Neuronal stem cell (in vitro differentiated cells): ENCODE data around the gene ELMO1.

ENCODE experiments used
- DNase-seq: peaks from one replicate; pipeline ENCODE4 v3.0.0-alpha.2; 2013; ENCODE audit warnings: low spot score
- H2AFZ ChIP-seq: one replicate; pipeline ENCODE4 v1.6.1; 2013; ENCODE audit warnings: mild to moderate bottlenecking, low read length, inconsistent platforms
- H2AK5ac ChIP-seq: 2 replicates; pipeline ENCODE4 v1.6.1; 2013; ENCODE audit warnings: low read depth, mild to moderate bottlenecking, inconsistent platforms, low read length, moderate library complexity, mixed read lengths
- H2BK120ac ChIP-seq: 2 replicates; pipeline ENCODE4 v1.6.1; 2013; ENCODE audit warnings: low read depth, mild to moderate bottlenecking, inconsistent platforms, low read length, moderate library complexity, mixed read lengths
- H2BK12ac ChIP-seq: one replicate; pipeline ENCODE4 v1.6.1; 2013; ENCODE audit warnings: low read length, inconsistent platforms
- H2BK15ac ChIP-seq: 2 replicates; pipeline ENCODE4 v1.6.1; 2013; ENCODE audit warnings: mild to moderate bottlenecking, low read length, inconsistent platforms, mixed read lengths
- H2BK5ac ChIP-seq: one replicate; pipeline ENCODE4 v1.6.1; 2013; ENCODE audit warnings: inconsistent platforms, mild to moderate bottlenecking, low read length, moderate library complexity
- H3K14ac ChIP-seq: one replicate; pipeline ENCODE4 v1.6.1; 2013; ENCODE audit warnings: low read length, inconsistent platforms
- H3K18ac ChIP-seq: 2 replicates; pipeline ENCODE4 v1.6.1; 2013; ENCODE audit warnings: low read length, inconsistent platforms
- H3K23ac ChIP-seq: 2 replicates; pipeline ENCODE4 v1.6.1; 2013; ENCODE audit warnings: low read depth, mild to moderate bottlenecking, mixed read lengths, low read length, inconsistent platforms; ENCODE audit not compliant: poor library complexity
- H3K27ac ChIP-seq: replicated peaks from 3 replicates; pipeline ENCODE4 v1.5.1; 2013; ENCODE audit warnings: low read length, inconsistent platforms
- H3K27me3 ChIP-seq, 3 experiments: 2 replicates each; pipeline ENCODE4 v1.6.1; 2013; ENCODE audit warnings: low read length in 3 of 3, mild to moderate bottlenecking in 2 of 3, inconsistent platforms in 1 of 3, low read depth in 1 of 3, mixed read lengths in 1 of 3, moderate library complexity in 1 of 3; ENCODE audit not compliant: control insufficient read depth in 3 of 3, insufficient read depth in 3 of 3
- H3K36me3 ChIP-seq, 2 donors: replicated peaks in 1 of 2; 2 replicates each; pipeline ENCODE4 v1.6.1; 2013; ENCODE audit warnings: low read length in 2 of 2; ENCODE audit not compliant: control insufficient read depth in 2 of 2, insufficient read depth in 2 of 2
- H3K4ac ChIP-seq: 2 replicates; pipeline ENCODE4 v1.6.1; 2013; ENCODE audit warnings: inconsistent platforms, mild to moderate bottlenecking, low read length, moderate library complexity
- H3K4me1 ChIP-seq, 2 donors: 1 replicate in 1 of 2; 2 replicates in 1 of 2; pipeline ENCODE4 v1.6.1; 2013; ENCODE audit warnings: low read length in 2 of 2, low read depth in 1 of 2; ENCODE audit not compliant: control insufficient read depth in 2 of 2, insufficient read depth in 1 of 2
- H3K4me2 ChIP-seq: one replicate; pipeline ENCODE4 v1.6.1; 2013; ENCODE audit warnings: mild to moderate bottlenecking, low read length, inconsistent platforms; ENCODE audit not compliant: insufficient read depth, poor library complexity, severe bottlenecking
- H3K4me3 ChIP-seq, 2 donors: 2 replicates each; pipeline ENCODE4 v1.5.1; 2013; ENCODE audit warnings: low read length in 2 of 2, mild to moderate bottlenecking in 2 of 2, inconsistent platforms in 1 of 2, moderate library complexity in 1 of 2
- H3K79me1 ChIP-seq: one replicate; pipeline ENCODE4 v1.6.1; 2013; ENCODE audit warnings: low read depth, mild to moderate bottlenecking, inconsistent platforms, low read length, moderate library complexity
- H3K9ac ChIP-seq: one replicate; pipeline ENCODE4 v1.6.1; 2013; ENCODE audit warnings: mild to moderate bottlenecking, low read depth, low read length, inconsistent platforms; ENCODE audit not compliant: poor library complexity
- H3K9me3 ChIP-seq, 2 donors: replicated peaks in 1 of 2; 2 replicates each; pipeline versions ENCODE3 to v1.6.1; 2013; ENCODE audit warnings: low read length in 2 of 2, mild to moderate bottlenecking in 2 of 2, inconsistent platforms in 1 of 2, low read depth in 1 of 2, mixed read lengths in 1 of 2, moderate library complexity in 1 of 2; ENCODE audit not compliant: control insufficient read depth in 2 of 2, insufficient read depth in 1 of 2
- H4K8ac ChIP-seq: one replicate; pipeline ENCODE4 v1.6.1; 2013; ENCODE audit warnings: low read depth, mild to moderate bottlenecking, inconsistent platforms, low read length, moderate library complexity
- H4K91ac ChIP-seq: one replicate; pipeline ENCODE4 v1.6.1; 2013; ENCODE audit warnings: low read length, low read depth, mild to moderate bottlenecking, inconsistent platforms; ENCODE audit not compliant: poor library complexity
- WGBS, 2 donors: extraction: QIAGEN DNeasy Blood & Tissue Kit; methylation state at CpG; one replicate each; pipeline ENCODE4 v1.1.7; 2013; ENCODE audit warnings: missing lambda C conversion rate in 2 of 2, mixed read lengths in 1 of 2; ENCODE audit not compliant: insufficient read length in 2 of 2, insufficient replicate concordance in 1 of 2; ENCODE audit errors: extremely low coverage in 2 of 2; 5-methylcytosine and 5-hydroxymethylcytosine counted together

Gene ELMO1

DNA sequence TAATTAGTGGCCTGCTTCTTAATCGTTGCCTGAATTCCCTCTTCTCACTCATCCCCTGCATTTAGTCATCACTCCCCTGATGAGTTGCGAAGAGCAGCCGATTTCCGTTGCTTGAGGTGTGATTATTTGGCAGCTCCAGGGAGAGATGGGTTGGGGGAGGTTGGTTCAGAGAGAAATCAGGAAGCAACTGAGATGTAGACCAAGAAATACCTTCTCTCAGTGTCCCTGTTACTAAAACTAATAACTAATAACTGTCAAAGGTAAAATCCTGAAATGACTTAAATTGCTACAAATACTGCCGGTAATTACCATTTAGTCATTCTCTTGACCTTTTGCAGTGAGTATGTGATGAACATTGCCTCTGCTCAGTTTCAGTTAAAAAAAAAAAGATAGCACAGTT lies 76.9 kb downstream of the ELMO1 start:
- H2AFZ ChIP-seq = no peak overlapping the region
- no peak overlapping the region for H2AK5ac ChIP-seq
- no peak overlapping the region for H2BK12ac ChIP-seq
- no peak overlapping the region for H3K14ac ChIP-seq
- no peak for DNase-seq
- H3K18ac ChIP-seq = no peak overlapping the region
- H2BK120ac ChIP-seq = no peak overlapping the region
- no peaks in the 10 kb centered on the region for H3K27me3 ChIP-seq
- peaks cover 0 to 4% of the 10 kb centered on the region in 2 donors for H3K36me3 ChIP-seq
- H3K4me3 ChIP-seq = no peak overlapping the region
- H2BK15ac ChIP-seq = no peak overlapping the region
- H3K9ac ChIP-seq = no peak overlapping the region
- no peak overlapping the region for H3K23ac ChIP-seq
- no peak overlapping the region for H4K8ac ChIP-seq
- WGBS, 2 donors = no CpG with 5 or more reads among the region's 5 CpGs
- no peaks in the 10 kb centered on the region for H3K79me1 ChIP-seq
- H4K91ac ChIP-seq = no peak overlapping the region
- no peaks in the 10 kb centered on the region for H3K4me1 ChIP-seq
- no peak overlapping the region for H3K4me2 ChIP-seq
- peak overlapping the region; percentile 2 for H3K27ac ChIP-seq
- H3K4ac ChIP-seq = no peak overlapping the region
- peaks cover 3 to 8% of the 10 kb centered on the region in 2 donors for H3K9me3 ChIP-seq
- H2BK5ac ChIP-seq = no peak overlapping the region

DNA sequence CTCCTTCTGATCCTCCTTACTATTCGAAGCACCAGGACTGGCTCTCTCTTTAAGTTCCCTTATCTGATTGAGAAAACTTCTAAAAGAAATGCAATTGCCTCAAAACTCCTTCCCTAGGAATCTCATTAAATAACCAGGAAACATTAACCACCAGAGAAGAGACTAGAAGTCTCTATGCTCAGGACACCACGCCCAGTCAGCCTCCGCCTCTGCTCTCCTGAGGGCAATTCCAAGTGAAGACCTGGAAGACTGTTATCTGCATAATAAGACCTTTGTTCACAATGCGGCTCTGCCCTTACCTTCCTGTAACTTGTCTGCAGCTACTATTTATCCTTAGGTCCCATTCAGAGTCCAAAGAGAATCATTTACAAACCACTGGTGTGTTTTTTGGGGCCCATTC lies 78.8 kb downstream of the ELMO1 start:
- Histone ChIP-seq H4K8ac (no peak overlapping the region), H4K91ac (no peak overlapping the region), H2AK5ac (no peak overlapping the region), H2AFZ (no peak overlapping the region), H3K4me2 (no peak overlapping the region), H2BK5ac (no peak overlapping the region), H2BK12ac (no peak overlapping the region), H3K27me3 (no peaks in the 10 kb centered on the region), H3K36me3 (peaks cover 0 to 4% of the 10 kb centered on the region in 2 donors), H3K9ac (no peak overlapping the region), H3K14ac (no peak overlapping the region), H3K4ac (no peak overlapping the region), H2BK15ac (no peak overlapping the region), H3K4me1 (peaks cover 0 to 1% of the 10 kb centered on the region in 2 donors), H3K23ac (no peak overlapping the region), H3K27ac (no peak overlapping the region), H3K9me3 (no peaks in the 10 kb centered on the region), H3K4me3 (no peak overlapping the region), H2BK120ac (no peak overlapping the region), H3K79me1 (no peaks in the 10 kb centered on the region), H3K18ac (no peak overlapping the region)
- WGBS, 2 donors = no CpG with 5 or more reads among the region's 4 CpGs
- no peak for DNase-seq

DNA sequence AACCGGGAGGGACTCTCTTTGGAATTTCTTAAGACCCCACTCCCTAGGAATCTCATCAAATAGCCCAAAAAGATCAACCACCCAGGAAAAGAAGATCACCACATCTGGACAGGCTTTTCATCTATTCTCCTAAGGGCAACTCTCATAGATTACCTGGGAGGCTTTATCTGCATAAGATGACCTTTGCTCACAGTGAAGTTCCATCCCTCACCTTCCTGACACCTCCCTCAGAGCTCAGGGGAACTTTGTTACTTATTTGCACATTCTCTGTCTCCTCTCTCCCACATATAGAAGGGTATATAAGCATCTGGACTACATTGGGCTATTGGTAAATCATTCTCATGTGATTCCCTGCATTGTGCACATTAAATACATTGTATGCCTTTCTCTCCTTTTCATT lies 80.1 kb downstream of the ELMO1 start:
- Histone ChIP-seq H2AFZ (no peak overlapping the region), H3K9me3 (no peaks in the 10 kb centered on the region), H3K4me1 (peaks cover 0 to 3% of the 10 kb centered on the region in 2 donors), H3K79me1 (no peaks in the 10 kb centered on the region), H2BK5ac (no peak overlapping the region), H3K4ac (no peak overlapping the region), H4K91ac (no peak overlapping the region), H3K23ac (no peak overlapping the region), H2BK12ac (no peak overlapping the region), H3K4me3 (no peak overlapping the region), H2BK15ac (no peak overlapping the region), H4K8ac (no peak overlapping the region), H2AK5ac (no peak overlapping the region), H3K4me2 (no peak overlapping the region), H3K36me3 (peaks cover 0 to 4% of the 10 kb centered on the region in 2 donors), H3K14ac (no peak overlapping the region), H2BK120ac (no peak overlapping the region), H3K18ac (no peak overlapping the region), H3K9ac (no peak overlapping the region), H3K27me3 (no peaks in the 10 kb centered on the region), H3K27ac (no peak overlapping the region)
- WGBS, 2 donors = no CpG with 5 or more reads among the region's 1 CpG
- DNase-seq = no peak

DNA sequence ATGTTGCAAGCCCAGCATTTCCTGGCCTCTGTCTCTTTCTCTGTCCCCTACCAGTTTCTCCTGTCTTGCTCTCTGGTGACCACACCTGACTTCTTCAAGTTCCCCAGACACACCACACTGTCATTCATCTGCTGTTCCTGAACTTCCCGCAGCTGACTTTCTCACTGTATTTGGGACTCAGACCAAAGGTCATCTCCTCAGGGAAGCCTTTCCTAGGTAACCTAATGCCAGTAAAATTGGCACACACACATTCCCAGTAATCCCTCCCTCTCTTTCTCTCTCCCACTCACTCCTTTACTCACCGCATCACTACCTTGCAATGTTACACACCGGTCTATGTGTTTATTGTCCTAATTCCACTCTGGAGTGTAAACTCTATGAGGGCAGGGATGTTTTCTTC lies 81.7 kb downstream of the ELMO1 start:
- H4K91ac ChIP-seq = no peak overlapping the region
- no peak overlapping the region for H3K9ac ChIP-seq
- H4K8ac ChIP-seq = no peak overlapping the region
- H3K9me3 ChIP-seq = no peaks in the 10 kb centered on the region
- WGBS, 2 donors = 100% methylated on average over 1 of the region's 3 CpGs; no CpG with 5 or more reads in 1 of the 2 donors
- no peak overlapping the region for H3K14ac ChIP-seq
- H3K4ac ChIP-seq = no peak overlapping the region
- no peaks in the 10 kb centered on the region for H3K36me3 ChIP-seq
- H2AFZ ChIP-seq = no peak overlapping the region
- no peak overlapping the region for H3K27ac ChIP-seq
- H2BK12ac ChIP-seq = no peak overlapping the region
- no peak overlapping the region for H3K4me3 ChIP-seq
- H3K4me1 ChIP-seq = peaks cover 0 to 3% of the 10 kb centered on the region in 2 donors
- H3K18ac ChIP-seq = no peak overlapping the region
- H3K4me2 ChIP-seq = no peak overlapping the region
- H2BK15ac ChIP-seq = no peak overlapping the region
- H2BK120ac ChIP-seq = no peak overlapping the region
- no peak overlapping the region for H3K23ac ChIP-seq
- H3K79me1 ChIP-seq = no peaks in the 10 kb centered on the region
- no peak for DNase-seq
- no peak overlapping the region for H2BK5ac ChIP-seq
- no peaks in the 10 kb centered on the region for H3K27me3 ChIP-seq
- no peak overlapping the region for H2AK5ac ChIP-seq
